ENCODE data around the gene TAPBPL.

DNA sequence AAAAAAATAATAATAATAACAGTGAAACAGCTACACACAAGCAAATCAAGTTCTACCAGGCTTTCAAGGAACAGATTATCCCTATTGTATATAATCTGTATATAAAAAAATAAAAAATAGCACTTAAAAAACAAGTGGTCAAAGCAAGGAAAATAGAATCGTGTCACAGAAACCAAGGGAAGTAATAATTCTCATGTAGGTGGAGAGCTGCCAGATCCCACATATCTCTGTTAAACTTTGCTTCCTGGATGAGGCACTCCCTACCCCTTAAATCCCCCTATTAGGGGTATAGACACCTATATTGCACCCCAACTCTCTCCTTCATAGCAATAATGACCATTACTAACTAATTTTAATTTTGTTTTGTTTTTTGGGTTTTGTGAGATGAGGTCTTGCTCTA, 11.5 kb upstream of the TAPBPL start:
- TF ChIP-seq, protein P1, sequence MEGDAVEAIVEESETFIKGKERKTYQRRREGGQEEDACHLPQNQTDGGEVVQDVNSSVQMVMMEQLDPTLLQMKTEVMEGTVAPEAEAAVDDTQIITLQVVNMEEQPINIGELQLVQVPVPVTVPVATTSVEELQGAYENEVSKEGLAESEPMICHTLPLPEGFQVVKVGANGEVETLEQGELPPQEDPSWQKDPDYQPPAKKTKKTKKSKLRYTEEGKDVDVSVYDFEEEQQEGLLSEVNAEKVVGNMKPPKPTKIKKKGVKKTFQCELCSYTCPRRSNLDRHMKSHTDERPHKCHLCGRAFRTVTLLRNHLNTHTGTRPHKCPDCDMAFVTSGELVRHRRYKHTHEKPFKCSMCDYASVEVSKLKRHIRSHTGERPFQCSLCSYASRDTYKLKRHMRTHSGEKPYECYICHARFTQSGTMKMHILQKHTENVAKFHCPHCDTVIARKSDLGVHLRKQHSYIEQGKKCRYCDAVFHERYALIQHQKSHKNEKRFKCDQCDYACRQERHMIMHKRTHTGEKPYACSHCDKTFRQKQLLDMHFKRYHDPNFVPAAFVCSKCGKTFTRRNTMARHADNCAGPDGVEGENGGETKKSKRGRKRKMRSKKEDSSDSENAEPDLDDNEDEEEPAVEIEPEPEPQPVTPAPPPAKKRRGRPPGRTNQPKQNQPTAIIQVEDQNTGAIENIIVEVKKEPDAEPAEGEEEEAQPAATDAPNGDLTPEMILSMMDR (IDR thresholded peaks at IDR 0.05): no peak
- TF ChIP-seq POLR2AphosphoS5 (IDR thresholded peaks at IDR 0.05) (no peak), POLR2A (IDR thresholded peaks at IDR 0.05) (no peak), EP300 (IDR thresholded peaks at IDR 0.05) (no peak)

Measured in sigmoid colon (tissue), 4 donors.